Transverse colon (tissue), 3 donors: ENCODE results near the gene NPTN.

Experiments used
- EP300 ChIP-seq: sonication (generic); formaldehyde crosslinking; IDR thresholded peaks from one replicate; pipeline ENCODE4 v1.6.1; 2017; ENCODE audit warnings: antibody characterized with exemption, low read depth
- POLR2A ChIP-seq: fragments of 450-650 bp; IDR thresholded peaks from one replicate; pipeline ENCODE4 v1.6.1; 2016; ENCODE audit warnings: antibody characterized with exemption, mild to moderate bottlenecking, moderate library complexity
- TF ChIP-seq, protein P1 (sequence below), 5 experiments: fragments of 200-600 bp in 3 of 5; fragments of 450-650 bp in 2 of 5; sonication (generic) in 3 of 5; IDR thresholded peaks; 1 replicate in 2 of 5; 2 replicates in 3 of 5; pipeline ENCODE4 v1.5.1; 2016 to 2017; ENCODE audit warnings: antibody characterized with exemption in 5 of 5, inconsistent platforms in 3 of 5, mild to moderate bottlenecking in 2 of 5, moderate library complexity in 1 of 5

DNA sequence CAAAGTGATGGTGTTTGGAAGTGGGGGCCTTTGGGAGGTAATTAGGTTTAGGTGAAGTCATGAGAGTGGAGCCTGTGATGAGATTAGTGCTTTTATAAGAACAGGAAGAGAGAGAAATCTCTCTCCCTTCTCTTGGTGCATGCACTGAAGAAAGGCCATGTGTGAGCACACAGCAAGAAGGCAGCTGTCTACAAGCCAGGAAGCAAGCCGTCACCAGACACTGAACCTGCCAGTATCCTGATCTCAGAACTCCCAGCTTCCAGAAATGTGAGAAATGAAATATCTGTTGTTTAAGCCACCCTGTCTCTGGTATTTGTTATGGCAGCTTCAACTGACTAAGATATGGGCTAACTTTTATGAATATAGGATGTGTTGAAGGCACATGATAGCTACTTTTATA is 117.7 kb downstream of the NPTN start:
- TF ChIP-seq POLR2A (no peak), EP300 (no peak)
- TF ChIP-seq, protein P1, sequence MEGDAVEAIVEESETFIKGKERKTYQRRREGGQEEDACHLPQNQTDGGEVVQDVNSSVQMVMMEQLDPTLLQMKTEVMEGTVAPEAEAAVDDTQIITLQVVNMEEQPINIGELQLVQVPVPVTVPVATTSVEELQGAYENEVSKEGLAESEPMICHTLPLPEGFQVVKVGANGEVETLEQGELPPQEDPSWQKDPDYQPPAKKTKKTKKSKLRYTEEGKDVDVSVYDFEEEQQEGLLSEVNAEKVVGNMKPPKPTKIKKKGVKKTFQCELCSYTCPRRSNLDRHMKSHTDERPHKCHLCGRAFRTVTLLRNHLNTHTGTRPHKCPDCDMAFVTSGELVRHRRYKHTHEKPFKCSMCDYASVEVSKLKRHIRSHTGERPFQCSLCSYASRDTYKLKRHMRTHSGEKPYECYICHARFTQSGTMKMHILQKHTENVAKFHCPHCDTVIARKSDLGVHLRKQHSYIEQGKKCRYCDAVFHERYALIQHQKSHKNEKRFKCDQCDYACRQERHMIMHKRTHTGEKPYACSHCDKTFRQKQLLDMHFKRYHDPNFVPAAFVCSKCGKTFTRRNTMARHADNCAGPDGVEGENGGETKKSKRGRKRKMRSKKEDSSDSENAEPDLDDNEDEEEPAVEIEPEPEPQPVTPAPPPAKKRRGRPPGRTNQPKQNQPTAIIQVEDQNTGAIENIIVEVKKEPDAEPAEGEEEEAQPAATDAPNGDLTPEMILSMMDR (IDR thresholded peaks at IDR 0.05), result no peak
